Right lobe of liver (tissue), 6 donors: ENCODE data around the gene LAMTOR2. TPM values are rescaled to one million over a fixed set of nuclear protein-coding genes. Genes with fewer than 3 reads are reported as not detected.

Experiments used
- ATAC-seq, 4 donors: fragments of 200-7000 bp; cut with Tn5 transposase; one replicate each; pipeline ENCODE4 v1.9.1; 2020; ENCODE audit warnings: mild to moderate bottlenecking in 4 of 4, moderate library complexity in 4 of 4
- DNase-seq, 3 donors: peaks; one replicate each; pipeline ENCODE4 v3.0.0-alpha.2; 2020
- H3K27ac ChIP-seq, 3 donors: fragments of 200-600 bp; one replicate each; pipeline ENCODE4 v1.8.0; 2022
- H3K27me3 ChIP-seq, 2 donors: fragments of 200-600 bp; one replicate each; pipeline ENCODE4 v1.8.0; 2022
- H3K36me3 ChIP-seq, 4 donors: fragments of 200-600 bp; sonication (generic) in 1 of 4; one replicate each; pipeline versions ENCODE4 v1.5.1 to v1.8.0; 2017 to 2022; ENCODE audit warnings: control low read depth in 1 of 4
- H3K4me1 ChIP-seq, 4 donors: fragments of 200-600 bp; sonication (generic) in 1 of 4; one replicate each; pipeline versions ENCODE4 v1.5.1 to v1.8.0; 2017 to 2022; ENCODE audit warnings: control low read depth in 1 of 4
- H3K4me3 ChIP-seq, 3 donors: fragments of 200-600 bp; one replicate each; pipeline ENCODE4 v1.8.0; 2022
- H3K9me3 ChIP-seq, 4 donors: fragments of 200-600 bp; sonication (generic) in 1 of 4; one replicate each; pipeline versions ENCODE4 v1.5.1 to v1.8.0; 2017 to 2022; ENCODE audit warnings: control low read depth in 1 of 4
- CTCF ChIP-seq, 4 donors: fragments of 200-600 bp in 3 of 4; fragments of 450-650 bp in 1 of 4; IDR thresholded peaks; one replicate each; pipeline versions ENCODE4 v1.5.1 to v1.8.0; 2016 to 2022; ENCODE audit warnings: antibody characterized with exemption in 4 of 4, mild to moderate bottlenecking in 2 of 4
- POLR2A ChIP-seq: fragments of 450-650 bp; IDR thresholded peaks from one replicate; pipeline ENCODE4 v1.6.1; 2017; ENCODE audit warnings: antibody characterized with exemption, mild to moderate bottlenecking
- WGBS: methylation state at CpG from one replicate; pipeline ENCODE4 v1.1.6; 2018; ENCODE audit warnings: low coverage, low lambda C conversion rate; ENCODE audit not compliant: insufficient coverage; ENCODE audit errors: missing lambda C conversion rate; 5-methylcytosine and 5-hydroxymethylcytosine counted together
- intact Hi-C, 2 donors: fragments of 100-400 bp; cut with DNase I; formaldehyde crosslinking; loops; one replicate each; pipeline versions ENCODE4 v1.11.2 to v1.14.1; 2022
- total RNA-seq, 6 experiments: library from RNA; depleted of rRNA in 2 of 6; stranded (reverse); fragments of >200 nt in 2 of 6; fragmentation: NEBNext Ultra II Directional in 3 of 6; extraction: Animal tissue kit (Norgen Biotek cat#: 25700) in 3 of 6; gene quantifications; one replicate each; pipeline versions ENCODE4 v1.1.0 to v1.2.4, GENCODE V29; 2016 to 2023
- donor health status: DM: no; HTN: yes; CAD: no.
- donor health status: DM: no; HTN: no; CAD: no.
- donor health status: DM: no; HTN: no; CAD: no.
- donor health status: DM: no; HTN: yes; CAD: no.
- donor health status: DM: no; HTN: yes; CAD: no.

The LAMTOR2 gene
- total RNA-seq, 6 experiments from 2014 or later = 49.4 to 71.0 (median 60.3) TPM

GRCh38 chr1:156082309-156083091 lies 27.9 kb downstream of the LAMTOR2 start, which contains the start of gene MEX3A:
MEX3A (minus strand) TSS chr1:156082465; CDS start chr1:156081998, 467 bp downstream.
- no peak for TF ChIP-seq CTCF (IDR thresholded peaks at IDR 0.05)
- TF ChIP-seq POLR2A = no peak
- Histone ChIP-seq H3K27ac (peak within 1 kb of the TSS; percentile 16 to 43 (median 30)), H3K36me3 (no peaks in the 10 kb centered on the region), H3K4me1 (peaks cover 0 to 17% (median 8%) of the 10 kb centered on the region in 4 donors), H3K9me3 (no peaks in the 10 kb centered on the region), H3K4me3 (peak within 1 kb of the TSS; percentile 81 to 85 (median 84)), H3K27me3 (no peaks in the 10 kb centered on the region)
- DNase-seq (peak; percentile 75 to 81 (median 80)), ATAC-seq (peak; percentile 71 to 79 (median 77))
- under 1% methylated on average over 47 of the region's 62 CpGs for WGBS
- intact Hi-C loops = no loop called here

GRCh38 chr1:156083800-156084790 lies 29.5 kb downstream of the LAMTOR2 start:
- Histone ChIP-seq H3K4me3 (no peak overlapping the region), H3K36me3 (no peaks in the 10 kb centered on the region), H3K27ac (no peak overlapping the region), H3K9me3 (no peaks in the 10 kb centered on the region), H3K4me1 (peaks cover 0 to 17% (median 8%) of the 10 kb centered on the region in 4 donors), H3K27me3 (no peaks in the 10 kb centered on the region)
- intact Hi-C loops = no loop called here
- DNase-seq = no peak
- no peak for TF ChIP-seq CTCF (IDR thresholded peaks at IDR 0.05)
- no peak for TF ChIP-seq POLR2A
- 59% methylated on average over 7 of the region's 7 CpGs for WGBS
- ATAC-seq = no peak

- WGBS = 18% methylated on average over 1 of the region's 1 CpG
- Histone ChIP-seq H3K36me3 (no peaks in the 10 kb centered on the region), H3K4me1 (peaks cover 0 to 17% (median 8%) of the 10 kb centered on the region in 4 donors), H3K4me3 (no peak overlapping the region), H3K9me3 (no peaks in the 10 kb centered on the region), H3K27ac (peak overlapping the region in 2 of 3 donors; percentile 45 to 60), H3K27me3 (no peaks in the 10 kb centered on the region)
- ATAC-seq (peak; percentile 58 to 76 (median 72)), DNase-seq (peak; percentile 78 to 88 (median 88))
- TF ChIP-seq POLR2A = no peak
- peak in 1 of 4 donors; percentile 2 for TF ChIP-seq CTCF (IDR thresholded peaks at IDR 0.05)
- intact Hi-C loops = no loop called here
Observed at GRCh38 chr1:156086256-156086662, 31.7 kb downstream of the LAMTOR2 start.

- intact Hi-C loops = no loop called here
- no peak for TF ChIP-seq POLR2A
- no peak for TF ChIP-seq CTCF (IDR thresholded peaks at IDR 0.05)
- no peaks in the 10 kb centered on the region for H3K9me3 ChIP-seq
- no peaks in the 10 kb centered on the region for H3K36me3 ChIP-seq
- no peak overlapping the region for H3K4me3 ChIP-seq
- peaks cover 0 to 17% (median 8%) of the 10 kb centered on the region in 4 donors for H3K4me1 ChIP-seq
- WGBS = 67% methylated on average over 1 of the region's 6 CpGs
- no peaks in the 10 kb centered on the region for H3K27me3 ChIP-seq
- ATAC-seq (no peak), DNase-seq (no peak)
- no peak overlapping the region for H3K27ac ChIP-seq
Observed at GRCh38 chr1:156089704-156090103, 35.1 kb downstream of the LAMTOR2 start.
